HL-60 (cell line): ENCODE measurements around the gene SEC31B.

Source experiments
- POLR2AphosphoS5 ChIP-seq: IDR thresholded peaks from 2 replicates; pipeline ENCODE4 v1.6.1; 2012; ENCODE audit warnings: low read depth
- REST ChIP-seq: IDR thresholded peaks from 2 replicates; pipeline ENCODE4 v1.6.1; 2012; ENCODE audit warnings: low read depth; ENCODE audit not compliant: insufficient replicate concordance

GRCh38 chr10:100544950-100545349, 25.3 kb upstream of the SEC31B start:
- TF ChIP-seq REST (no peak), POLR2AphosphoS5 (no peak)
